ENCODE data around the gene DPH6. TPM values are rescaled to one million over a fixed set of nuclear protein-coding genes. Genes with fewer than 3 reads are reported as not detected.

Gene DPH6
- polyA plus RNA-seq, 1 experiment, result 9.9 TPM

- POLR2A ChIA-PET, result no interaction called here
- Histone ChIP-seq H3K4me3 (ENCODE audit: low read depth, low read length) (no peak overlapping the region), H3K36me3 (ENCODE audit: control insufficient read depth, insufficient read depth, low read length) (no peaks in the 10 kb centered on the region), H3K27me3 (ENCODE audit: control insufficient read depth, insufficient read depth, low read length) (no peaks in the 10 kb centered on the region)
- no peak for DNase-seq (ENCODE audit: low read depth)
- no peak for TF ChIP-seq CTCF (IDR thresholded peaks at IDR 0.05; ENCODE audit: insufficient read depth, low read depth, low read length)
- CTCF ChIA-PET, result interaction anchor here (0.6 kb wide), 1 partner anchor 1425 kb away, joined by 5 read pairs; no protein-coding TSS in a partner anchor
These were observed 40.2 kb downstream of the DPH6 start for GRCh38 chr15:35505809-35506208.

DNA sequence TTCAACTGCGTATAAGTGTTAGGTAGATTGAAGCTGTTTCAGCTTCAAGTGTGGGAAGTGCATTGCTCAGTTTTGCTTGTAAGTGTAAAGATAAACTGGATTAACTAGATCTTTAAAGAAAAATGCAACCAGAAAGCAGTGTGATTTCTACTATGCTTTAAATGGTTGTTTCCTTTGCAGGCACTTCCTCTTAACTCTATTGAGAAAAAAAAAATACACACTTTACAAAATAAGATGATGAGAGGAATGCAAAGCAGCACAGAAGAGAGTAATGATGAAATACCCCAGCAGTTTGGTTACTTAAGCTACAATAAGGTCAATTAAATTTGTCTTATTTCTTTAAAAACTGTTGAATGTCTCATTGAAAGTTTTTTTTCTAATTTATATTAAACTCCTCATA, 40.8 kb downstream of the DPH6 start:
- CTCF ChIA-PET, result interaction anchor here (0.6 kb wide), 1 partner anchor 1425 kb away, joined by 5 read pairs; no protein-coding TSS in a partner anchor
- no peak for TF ChIP-seq CTCF (IDR thresholded peaks at IDR 0.05; ENCODE audit: insufficient read depth, low read depth, low read length)
- Histone ChIP-seq H3K27me3 (ENCODE audit: control insufficient read depth, insufficient read depth, low read length) (no peaks in the 10 kb centered on the region), H3K4me3 (ENCODE audit: low read depth, low read length) (no peak overlapping the region), H3K36me3 (ENCODE audit: control insufficient read depth, insufficient read depth, low read length) (no peaks in the 10 kb centered on the region)
- POLR2A ChIA-PET, result interaction anchor here (0.7 kb wide), 1 partner anchor 14 kb away, joined by 3 read pairs; no protein-coding TSS in a partner anchor
- no peak for DNase-seq (ENCODE audit: low read depth)

DNA sequence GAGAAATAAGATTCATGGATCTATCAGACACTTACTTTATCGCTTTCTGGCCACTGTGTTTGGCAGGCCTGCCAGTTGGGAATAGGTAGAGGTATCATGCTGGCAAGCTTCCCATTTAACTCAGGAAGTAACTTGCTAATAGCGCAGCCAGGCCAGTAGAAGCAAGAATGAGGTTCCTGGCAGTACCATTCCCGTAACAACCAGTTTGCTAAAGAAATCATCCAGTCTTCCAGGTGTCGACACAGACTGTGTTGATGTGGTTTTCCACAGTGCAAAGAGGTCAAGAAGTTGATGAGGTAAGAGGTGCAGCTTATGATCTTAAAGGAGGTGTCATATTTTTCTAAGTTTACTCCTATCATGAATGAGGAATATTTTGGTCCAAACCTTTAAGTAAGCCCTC, 46.2 kb downstream of the DPH6 start:
- Histone ChIP-seq H3K36me3 (ENCODE audit: control insufficient read depth, insufficient read depth, low read length) (no peaks in the 10 kb centered on the region), H3K27me3 (ENCODE audit: control insufficient read depth, insufficient read depth, low read length) (no peaks in the 10 kb centered on the region; the same call in 1 of the 2 replicates), H3K4me3 (ENCODE audit: low read depth, low read length) (no peak overlapping the region)
- ChIA-PET POLR2A (no interaction called here), CTCF (no interaction called here)
- TF ChIP-seq CTCF (IDR thresholded peaks at IDR 0.05; ENCODE audit: insufficient read depth, low read depth, low read length), result no peak
- DNase-seq (ENCODE audit: low read depth), result no peak

DNA sequence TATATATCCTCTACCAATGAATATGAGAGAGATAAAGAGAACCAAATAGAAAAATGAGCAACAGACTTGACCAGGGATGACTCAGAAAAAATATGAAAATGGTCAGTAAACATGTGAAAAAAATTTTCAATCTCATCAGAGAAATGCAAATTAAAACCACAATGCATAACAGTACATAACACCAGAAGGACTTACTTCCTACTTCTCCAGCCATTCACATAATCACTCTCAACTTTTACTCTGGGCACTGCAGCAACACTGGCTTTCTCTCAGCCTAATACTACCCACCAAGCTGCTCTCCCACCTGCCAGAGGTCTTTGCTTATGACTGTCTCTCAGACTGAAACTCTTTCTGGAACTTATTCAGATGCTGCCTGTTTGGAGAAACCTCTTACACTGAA, 49.4 kb downstream of the DPH6 start:
- Histone ChIP-seq H3K36me3 (ENCODE audit: control insufficient read depth, insufficient read depth, low read length) (no peaks in the 10 kb centered on the region), H3K4me3 (ENCODE audit: low read depth, low read length) (no peak overlapping the region), H3K27me3 (ENCODE audit: control insufficient read depth, insufficient read depth, low read length) (no peaks in the 10 kb centered on the region; the same call in 1 of the 2 replicates)
- CTCF ChIA-PET, result interaction anchor here (0.7 kb wide), 1 partner anchor 18 kb away, joined by 3 read pairs; no protein-coding TSS in a partner anchor
- no peak for TF ChIP-seq CTCF (IDR thresholded peaks at IDR 0.05; ENCODE audit: insufficient read depth, low read depth, low read length)
- POLR2A ChIA-PET, result no interaction called here
- no peak for DNase-seq (ENCODE audit: low read depth)

- no peak for TF ChIP-seq CTCF (IDR thresholded peaks at IDR 0.05; ENCODE audit: insufficient read depth, low read depth, low read length)
- no peak for DNase-seq (ENCODE audit: low read depth)
- no peaks in the 10 kb centered on the region for H3K36me3 ChIP-seq (ENCODE audit: control insufficient read depth, insufficient read depth, low read length)
- CTCF ChIA-PET, result no interaction called here
- no peaks in the 10 kb centered on the region; the same call in 1 of the 2 replicates for H3K27me3 ChIP-seq (ENCODE audit: control insufficient read depth, insufficient read depth, low read length)
- no peak overlapping the region for H3K4me3 ChIP-seq (ENCODE audit: low read depth, low read length)
- POLR2A ChIA-PET, result no interaction called here
These were observed 50.9 kb downstream of the DPH6 start for GRCh38 chr15:35495080-35495479.
